ENCODE data around the gene NARS2. TPM values are rescaled to one million over a fixed set of nuclear protein-coding genes. Genes with fewer than 3 reads are reported as not detected.
"Not testable (repeated sequence)": the region's sequence is repeated elsewhere in the genome, so short reads cannot be mapped to it uniquely, and the experiment has no call there.

NARS2 gene
- total RNA-seq, 1 experiment from 2014 or later = 46.7 TPM

GRCh38 chr11:78557236-78557635 lies 17.4 kb downstream of the NARS2 start:
- H3K27ac ChIP-seq (ENCODE audit: low read depth, low read length, poor library complexity, severe bottlenecking) = no peak overlapping the region
- peaks cover 24% of the 10 kb centered on the region for H3K36me3 ChIP-seq (ENCODE audit: insufficient read depth, low read length, poor library complexity, severe bottlenecking)
- no peak for DNase-seq (ENCODE audit: low spot score)
- peaks cover 17% of the 10 kb centered on the region for H3K4me1 ChIP-seq (ENCODE audit: insufficient read depth, low read length, poor library complexity, severe bottlenecking)
- no peaks in the 10 kb centered on the region for H3K9me3 ChIP-seq (ENCODE audit: low read depth, low read length, poor library complexity, severe bottlenecking)
- BruUV-seq (replicated peaks) = no TSS peak
- H3K27me3 ChIP-seq (replicated peaks; ENCODE audit: insufficient read depth, low read depth, low read length, poor library complexity) = no peaks in the 10 kb centered on the region
- intact Hi-C loops (cut with micrococcal nuclease; ENCODE audit: unreplicated experiment) = no loop called here
- ChIA-PET CTCF (no interaction called here), POLR2A (ENCODE audit: low non-redundant PET) (no interaction called here)
- H3K4me3 ChIP-seq (ENCODE audit: low read depth, low read length, poor library complexity, severe bottlenecking) = no peak overlapping the region
- TF ChIP-seq EZH2 (IDR thresholded peaks at IDR 0.05; ENCODE audit: borderline replicate concordance, low read depth, low read length, poor library complexity, severe bottlenecking) (no peak), CTCF (conservative IDR thresholded peaks at IDR 0.05; ENCODE audit: low read depth, low read length) (no peak)

GRCh38 chr11:78555592-78555991 lies 19.1 kb downstream of the NARS2 start:
- TF ChIP-seq EZH2 (IDR thresholded peaks at IDR 0.05; ENCODE audit: borderline replicate concordance, low read depth, low read length, poor library complexity, severe bottlenecking) (no peak), CTCF (conservative IDR thresholded peaks at IDR 0.05; ENCODE audit: low read depth, low read length) (no peak)
- H3K27ac ChIP-seq (ENCODE audit: low read depth, low read length, poor library complexity, severe bottlenecking) = no peak overlapping the region
- intact Hi-C loops (cut with micrococcal nuclease; ENCODE audit: unreplicated experiment) = no loop called here
- DNase-seq (ENCODE audit: low spot score) = no peak
- POLR2A ChIA-PET (ENCODE audit: low non-redundant PET) = no interaction called here
- H3K36me3 ChIP-seq (ENCODE audit: insufficient read depth, low read length, poor library complexity, severe bottlenecking) = peaks cover 24% of the 10 kb centered on the region
- no peak overlapping the region for H3K4me3 ChIP-seq (ENCODE audit: low read depth, low read length, poor library complexity, severe bottlenecking)
- no peaks in the 10 kb centered on the region for H3K9me3 ChIP-seq (ENCODE audit: low read depth, low read length, poor library complexity, severe bottlenecking)
- BruUV-seq (replicated peaks) = no TSS peak
- H3K4me1 ChIP-seq (ENCODE audit: insufficient read depth, low read length, poor library complexity, severe bottlenecking) = peaks cover 5% of the 10 kb centered on the region
- H3K27me3 ChIP-seq (replicated peaks; ENCODE audit: insufficient read depth, low read depth, low read length, poor library complexity) = no peaks in the 10 kb centered on the region
- CTCF ChIA-PET = no interaction called here

- Histone ChIP-seq H3K4me3 (ENCODE audit: low read depth, low read length, poor library complexity, severe bottlenecking) (no peak overlapping the region), H3K27me3 (replicated peaks; ENCODE audit: insufficient read depth, low read depth, low read length, poor library complexity) (no peaks in the 10 kb centered on the region), H3K27ac (ENCODE audit: low read depth, low read length, poor library complexity, severe bottlenecking) (no peak overlapping the region), H3K9me3 (ENCODE audit: low read depth, low read length, poor library complexity, severe bottlenecking) (no peaks in the 10 kb centered on the region), H3K36me3 (ENCODE audit: insufficient read depth, low read length, poor library complexity, severe bottlenecking) (peaks cover 15% of the 10 kb centered on the region), H3K4me1 (ENCODE audit: insufficient read depth, low read length, poor library complexity, severe bottlenecking) (no peaks in the 10 kb centered on the region)
- DNase-seq (ENCODE audit: low spot score) = no peak
- BruUV-seq (replicated peaks) = no TSS peak
- no peak for TF ChIP-seq CTCF (conservative IDR thresholded peaks at IDR 0.05; ENCODE audit: low read depth, low read length)
- no peak for TF ChIP-seq EZH2 (IDR thresholded peaks at IDR 0.05; ENCODE audit: borderline replicate concordance, low read depth, low read length, poor library complexity, severe bottlenecking)
- intact Hi-C loops (cut with micrococcal nuclease; ENCODE audit: unreplicated experiment) = no loop called here
- CTCF ChIA-PET = no interaction called here
- POLR2A ChIA-PET (ENCODE audit: low non-redundant PET) = no interaction called here
Observed at GRCh38 chr11:78552881-78553280, 21.8 kb downstream of the NARS2 start.

- peaks cover 13% of the 10 kb centered on the region for H3K36me3 ChIP-seq (ENCODE audit: insufficient read depth, low read length, poor library complexity, severe bottlenecking)
- CTCF ChIA-PET; H3K9me3 ChIP-seq (ENCODE audit: low read depth, low read length, poor library complexity, severe bottlenecking); H3K4me1 ChIP-seq (ENCODE audit: insufficient read depth, low read length, poor library complexity, severe bottlenecking); POLR2A ChIA-PET (ENCODE audit: low non-redundant PET); intact Hi-C loops (cut with micrococcal nuclease; ENCODE audit: unreplicated experiment); H3K27me3 ChIP-seq (replicated peaks; ENCODE audit: insufficient read depth, low read depth, low read length, poor library complexity); H3K4me3 ChIP-seq (ENCODE audit: low read depth, low read length, poor library complexity, severe bottlenecking); BruUV-seq (replicated peaks); H3K27ac ChIP-seq (ENCODE audit: low read depth, low read length, poor library complexity, severe bottlenecking); DNase-seq (ENCODE audit: low spot score): not testable (repeated sequence)
Observed at GRCh38 chr11:78552139-78552538, 22.5 kb downstream of the NARS2 start.
